NCI-H524 treated with DMSO at 0.1 percent for 48 hours (cell line): ENCODE measurements around the gene PAK4.
"Not testable (repeated sequence)": the region's sequence is repeated elsewhere in the genome, so short reads cannot be mapped to it uniquely, and the experiment has no call there.

Experiments used
- DNase-seq: peaks from one replicate; lab custom pipeline; 2025; lab: John Stamatoyannopoulos, UW

Gene PAK4

GRCh38 chr19:39100500-39101166 lies 25.0 kb upstream of the PAK4 start:
- no peak for DNase-seq

GRCh38 chr19:39103151-39103550 lies 22.4 kb upstream of the PAK4 start:
- DNase-seq, result no peak

GRCh38 chr19:39104186-39104596 lies 21.4 kb upstream of the PAK4 start:
- DNase-seq, result no peak

- DNase-seq, result no peak
These were observed 19.4 kb upstream of the PAK4 start for GRCh38 chr19:39106194-39106593.

- no peak for DNase-seq
These were observed 15.9 kb upstream of the PAK4 start for GRCh38 chr19:39109641-39110040.

- DNase-seq, result no peak
These were observed 15.2 kb upstream of the PAK4 start for GRCh38 chr19:39110263-39110967.

- no peak for DNase-seq
These were observed 13.9 kb upstream of the PAK4 start for GRCh38 chr19:39111593-39112199.

GRCh38 chr19:39112338-39112890 lies 13.2 kb upstream of the PAK4 start:
- no peak for DNase-seq

GRCh38 chr19:39113199-39113598 lies 12.4 kb upstream of the PAK4 start:
- DNase-seq, result no peak

GRCh38 chr19:39115105-39115847 lies 10.3 kb upstream of the PAK4 start:
- no peak for DNase-seq

GRCh38 chr19:39117023-39117422 lies 8.6 kb upstream of the PAK4 start:
- not testable (repeated sequence) for DNase-seq

- no peak for DNase-seq
These were observed 5.8 kb upstream of the PAK4 start for GRCh38 chr19:39119830-39120229.

GRCh38 chr19:39122934-39123731 lies 2.5 kb upstream of the PAK4 start:
- DNase-seq, result no peak

GRCh38 chr19:39124136-39124764 lies 1.3 kb upstream of the PAK4 start:
- DNase-seq, result no peak

GRCh38 chr19:39125199-39125553 lies 410 bp upstream of the PAK4 start:
- DNase-seq, result no peak

- DNase-seq, result no peak
These were observed 964 bp downstream of the PAK4 start for GRCh38 chr19:39126312-39127187.

- no peak for DNase-seq
These were observed 2.4 kb downstream of the PAK4 start for GRCh38 chr19:39127812-39128515.

- DNase-seq, result no peak
These were observed 3.0 kb downstream of the PAK4 start for GRCh38 chr19:39128516-39129079.

GRCh38 chr19:39129116-39129515 lies 3.5 kb downstream of the PAK4 start:
- DNase-seq, result no peak
